GM12878 (cell line): Measurements from ENCODE around the gene RPS6KC1. TPM values are rescaled to one million over a fixed set of nuclear protein-coding genes. Genes with fewer than 3 reads are reported as not detected.

Experiments used
- ATAC-seq: fragments of 200-7000 bp; cut with Tn5 transposase; 3 replicates; pipeline ENCODE4 v1.9.1; 2020; ENCODE audit warnings: mild to moderate bottlenecking, moderate library complexity
- BruUV-seq: library from RNA; stranded (reverse); fragments of 400-500 nt; replicated peaks from 2 replicates; lab custom pipeline; 2021; lab: Mats Ljungman, UMichigan
- CTCF ChIA-PET: fragments of 300-600 bp; sonication (Branson Sonifier 250); formaldehyde crosslinking; extraction: SDS; loops from one replicate; lab custom pipeline; 2021; ENCODE audit warnings: inconsistent platforms; lab: Yijun Ruan, JAX
- POLR2A ChIA-PET: fragments of 350-600 bp; formaldehyde crosslinking; extraction: SDS; loops from one replicate; lab custom pipeline; 2021; ENCODE audit warnings: inconsistent platforms; lab: Charles Lee
- RAD21 ChIA-PET: fragments of 300-600 bp; sonication (Branson Sonifier 250); formaldehyde crosslinking; loops from one replicate; lab custom pipeline; 2023; ENCODE audit warnings: antibody characterized with exemption; ENCODE audit not compliant: unreplicated experiment; lab: Charles Lee
- SMC1A ChIA-PET: fragments of 300-600 bp; sonication (Branson Sonifier 250); formaldehyde crosslinking; loops from one replicate; lab custom pipeline; 2023; ENCODE audit not compliant: unreplicated experiment, uncharacterized antibody; lab: Charles Lee
- DNase-seq: peaks from one replicate; pipeline ENCODE4 v3.0.0-alpha.2; 2011; ENCODE audit warnings: low read depth, low spot score
- FAIRE-seq: peaks from 3 replicates; lab custom pipeline; 2011; peaks lifted over from hg19 to GRCh38; lab: Jason Lieb, UNC
- H2AFZ ChIP-seq: 2 replicates; pipeline ENCODE4 v1.6.0; 2011; ENCODE audit warnings: low read depth, low read length, control low read depth; ENCODE audit not compliant: control insufficient read depth
- H3K27ac ChIP-seq: 2 replicates; pipeline ENCODE4 v1.5.1; 2011; ENCODE audit warnings: control low read depth; ENCODE audit not compliant: control insufficient read depth, insufficient read depth
- H3K27me3 ChIP-seq, 2 experiments: replicated peaks in 1 of 2; 2 replicates each; pipeline versions ENCODE4 v1.6.0 to v1.6.1; 2011; ENCODE audit warnings: low read length in 1 of 2; ENCODE audit not compliant: control insufficient read depth in 2 of 2, insufficient read depth in 2 of 2
- H3K36me3 ChIP-seq, 2 experiments: 2 replicates each; pipeline ENCODE4 v1.5.1; 2011; ENCODE audit warnings: low read length in 1 of 2; ENCODE audit not compliant: control insufficient read depth in 2 of 2, insufficient read depth in 2 of 2
- H3K4me1 ChIP-seq: 2 replicates; pipeline ENCODE4 v1.6.1; 2011; ENCODE audit warnings: mild to moderate bottlenecking, low read length, moderate library complexity, mixed read lengths; ENCODE audit not compliant: control insufficient read depth, insufficient read depth
- H3K4me2 ChIP-seq: 2 replicates; pipeline ENCODE4 v1.6.0; 2011; ENCODE audit warnings: control low read depth; ENCODE audit not compliant: control insufficient read depth, insufficient read depth
- H3K4me3 ChIP-seq: fragments of 200-600 bp; sonication (generic); 2 replicates; pipeline ENCODE4 v1.5.1; 2016
- H3K79me2 ChIP-seq: 2 replicates; pipeline ENCODE4 v1.6.0; 2011; ENCODE audit warnings: low read length; ENCODE audit not compliant: control insufficient read depth, insufficient read depth
- H3K9ac ChIP-seq: 2 replicates; pipeline ENCODE4 v1.8.0; 2011; ENCODE audit warnings: low read length, control low read depth, mixed read lengths; ENCODE audit not compliant: control insufficient read depth, insufficient read depth
- H3K9me3 ChIP-seq: replicated peaks from 3 replicates; pipeline ENCODE4 v1.5.1; 2011; ENCODE audit warnings: mild to moderate bottlenecking, low read length; ENCODE audit not compliant: control insufficient read depth, insufficient read depth
- H4K20me1 ChIP-seq: 2 replicates; pipeline ENCODE4 v1.6.0; 2011; ENCODE audit not compliant: control insufficient read depth, insufficient read depth
- CREM ChIP-seq: IDR thresholded peaks from 2 replicates; pipeline ENCODE4 v1.6.1; 2014; ENCODE audit warnings: antibody characterized with exemption, low read depth
- RAD21 ChIP-seq: IDR thresholded peaks from 2 replicates; pipeline ENCODE4 v1.6.1; 2011; ENCODE audit warnings: mild to moderate bottlenecking, low read depth, low read length, moderate library complexity; ENCODE audit not compliant: insufficient read depth
- RB1 ChIP-seq: fragments of 450-650 bp; formaldehyde crosslinking; IDR thresholded peaks from 2 replicates; pipeline ENCODE4 v1.6.1; 2017; ENCODE audit warnings: mild to moderate bottlenecking, borderline replicate concordance
- RELB ChIP-seq: fragments of 450-650 bp; IDR thresholded peaks from 2 replicates; pipeline ENCODE4 v1.6.1; 2017; ENCODE audit warnings: low read depth, mild to moderate bottlenecking, moderate library complexity
- SMC3 ChIP-seq: IDR thresholded peaks from 2 replicates; pipeline ENCODE4 v1.6.1; 2011; ENCODE audit warnings: low read length, improper control_type of control experiment, borderline replicate concordance
- WGBS: methylation state at CpG from one replicate; pipeline ENCODE4 v1.1.6; 2016; ENCODE audit warnings: low lambda C conversion rate; ENCODE audit not compliant: insufficient replicate concordance, insufficient coverage; ENCODE audit errors: missing lambda C conversion rate; 5-methylcytosine and 5-hydroxymethylcytosine counted together
- in situ Hi-C: fragments of 300-500 bp; cut with MboI; formaldehyde crosslinking; loops from 9 replicates; pipeline ENCODE4 v1.14.3; 2018; ENCODE audit warnings: mixed read lengths
- intact Hi-C: fragments of 100-400 bp; cut with micrococcal nuclease; formaldehyde crosslinking; loops from one replicate; pipeline ENCODE4 v1.14.2; 2022; ENCODE audit not compliant: unreplicated experiment
- polyA plus RNA-seq, 11 experiments: library from polyadenylated mRNA; depleted of rRNA in 4 of 11; unstranded in 6 of 11; stranded (reverse) in 5 of 11; fragments of >200 nt; fragmentation: Nextera tagmentation in 4 of 11; fragmentation: Illumina TruSeq in 1 of 11; extraction: Ambion mirVana in 4 of 11; extraction: Trizol in 1 of 11; gene quantifications; 1 replicate in 1 of 11; 2 replicates in 10 of 11; pipeline versions ENCODE4 v1.2.1 to v1.2.3, GENCODE V29; 2011 to 2016; ENCODE audit warnings: inconsistent platforms in 2 of 11, missing spikeins in 2 of 11, low read depth in 1 of 11
- total RNA-seq, 4 experiments: library from RNA; depleted of rRNA in 3 of 4; stranded (reverse); fragments of >200 nt in 3 of 4; fragmentation: Illumina TruSeq in 1 of 4; extraction: Trizol in 1 of 4; gene quantifications; 2 replicates each; pipeline versions ENCODE4 v1.2.1 to v1.2.3, GENCODE V29; 2013 to 2021
- TF ChIP-seq, protein P1 (sequence below), 3 experiments: IDR thresholded peaks in 2 of 3; conservative IDR thresholded peaks in 1 of 3; 2 replicates each; pipeline ENCODE4 v1.5.1; 2011; ENCODE audit warnings: low read depth in 3 of 3, low read length in 3 of 3, mild to moderate bottlenecking in 3 of 3, control low read depth in 2 of 3, moderate library complexity in 2 of 3, inconsistent platforms in 1 of 3, mixed read lengths in 1 of 3; ENCODE audit not compliant: control insufficient read depth in 2 of 3, insufficient read depth in 1 of 3; ENCODE audit errors: extremely low read depth in 1 of 3

Gene RPS6KC1
- total and polyA plus RNA-seq, 10 of the 15 experiments (the other 5 are each of a cell fraction or from before 2014, with no cell fraction given), result 2.9 to 17.3 (median 12.2) TPM

DNA sequence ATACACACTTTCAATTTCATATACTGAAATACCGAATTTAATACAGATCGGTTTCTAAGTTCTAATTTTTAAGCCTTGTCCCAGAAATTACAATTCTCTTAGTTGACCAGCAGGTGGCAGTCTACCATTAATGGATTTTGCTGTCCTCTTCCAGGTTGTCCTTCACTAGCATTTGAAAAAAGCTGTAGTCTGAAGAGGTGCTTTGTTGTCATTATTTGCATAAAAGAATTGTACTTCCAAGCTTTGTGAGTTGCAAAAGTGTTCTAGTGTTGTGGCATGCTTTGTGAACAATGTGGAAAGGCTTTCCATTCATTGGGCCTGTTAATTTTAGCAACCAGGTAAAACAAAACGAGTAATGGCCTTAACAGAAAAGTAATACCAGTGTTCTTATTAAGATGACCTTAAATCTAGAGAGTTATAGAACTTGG is 193.6 kb downstream of the RPS6KC1 start:
- Histone ChIP-seq H3K79me2 (no peaks in the 10 kb centered on the region), H3K9ac (no peak overlapping the region), H3K27me3 (no peaks in the 10 kb centered on the region), H3K4me2 (no peak overlapping the region), H3K9me3 (no peaks in the 10 kb centered on the region), H4K20me1 (no peaks in the 10 kb centered on the region), H3K36me3 (no peaks in the 10 kb centered on the region), H2AFZ (no peak overlapping the region; the same call in 1 of the 2 replicates), H3K27ac (no peak overlapping the region), H3K4me3 (no peak overlapping the region), H3K4me1 (no peaks in the 10 kb centered on the region)
- RAD21 ChIA-PET, result interaction anchor here (0.8 to 1.2 kb wide), 3 partner anchors 11 to 879 kb away, joined by 3 to 4 read pairs (median 3); no protein-coding TSS in a partner anchor
- CTCF ChIA-PET, result interaction anchor here (0.6 to 0.9 kb wide), 8 partner anchors 9 to 878 kb away, joined by 3 to 6 read pairs (median 3); no protein-coding TSS in a partner anchor
- ATAC-seq (peak; percentile 75), DNase-seq (no peak), FAIRE-seq (peak; percentile 73)
- TF ChIP-seq RB1 (peak; percentile 68; the same call in 1 of the 2 replicates), SMC3 (peak; percentile 63; the same call in 1 of the 2 replicates), CREM (no peak), RAD21 (peak; percentile 70), RELB (0 out of 2 replicates have a peak, but pooled peaks have one; percentile 18)
- TF ChIP-seq, protein P1, sequence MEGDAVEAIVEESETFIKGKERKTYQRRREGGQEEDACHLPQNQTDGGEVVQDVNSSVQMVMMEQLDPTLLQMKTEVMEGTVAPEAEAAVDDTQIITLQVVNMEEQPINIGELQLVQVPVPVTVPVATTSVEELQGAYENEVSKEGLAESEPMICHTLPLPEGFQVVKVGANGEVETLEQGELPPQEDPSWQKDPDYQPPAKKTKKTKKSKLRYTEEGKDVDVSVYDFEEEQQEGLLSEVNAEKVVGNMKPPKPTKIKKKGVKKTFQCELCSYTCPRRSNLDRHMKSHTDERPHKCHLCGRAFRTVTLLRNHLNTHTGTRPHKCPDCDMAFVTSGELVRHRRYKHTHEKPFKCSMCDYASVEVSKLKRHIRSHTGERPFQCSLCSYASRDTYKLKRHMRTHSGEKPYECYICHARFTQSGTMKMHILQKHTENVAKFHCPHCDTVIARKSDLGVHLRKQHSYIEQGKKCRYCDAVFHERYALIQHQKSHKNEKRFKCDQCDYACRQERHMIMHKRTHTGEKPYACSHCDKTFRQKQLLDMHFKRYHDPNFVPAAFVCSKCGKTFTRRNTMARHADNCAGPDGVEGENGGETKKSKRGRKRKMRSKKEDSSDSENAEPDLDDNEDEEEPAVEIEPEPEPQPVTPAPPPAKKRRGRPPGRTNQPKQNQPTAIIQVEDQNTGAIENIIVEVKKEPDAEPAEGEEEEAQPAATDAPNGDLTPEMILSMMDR (IDR thresholded peaks at IDR 0.05 in 2 of 3, conservative IDR thresholded peaks at IDR 0.05 in 1 of 3; ENCODE audit: control insufficient read depth in 2 of 3, extremely low read depth in 1 of 3, insufficient read depth in 1 of 3, low read depth in 3 of 3, low read length in 3 of 3), result peak; percentile 60 to 76 (median 75)
- in situ Hi-C loops, result loop anchor here (10.0 kb wide), 1 partner anchor 880 kb away; no protein-coding TSS in a partner anchor
- POLR2A ChIA-PET, result no interaction called here
- no TSS peak for BruUV-seq
- SMC1A ChIA-PET, result no interaction called here
- intact Hi-C loops, result loop anchor here (1.0 kb wide), 1 partner anchor 879 kb away; no protein-coding TSS in a partner anchor
- 32% methylated on average over 3 of the region's 3 CpGs for WGBS
